EL (cell line): Measurements from ENCODE around the gene FAM180A.
A peak's percentile ranks its signal among the peaks of the same experiment; 100 is the strongest.
"Not testable (repeated sequence)": the region's sequence is repeated elsewhere in the genome, so short reads cannot be mapped to it uniquely, and the experiment has no call there.

Experiments used
- DNase-seq: peaks from one replicate; pipeline ENCODE4 v3.0.0-alpha.2; 2016

Gene FAM180A

DNA sequence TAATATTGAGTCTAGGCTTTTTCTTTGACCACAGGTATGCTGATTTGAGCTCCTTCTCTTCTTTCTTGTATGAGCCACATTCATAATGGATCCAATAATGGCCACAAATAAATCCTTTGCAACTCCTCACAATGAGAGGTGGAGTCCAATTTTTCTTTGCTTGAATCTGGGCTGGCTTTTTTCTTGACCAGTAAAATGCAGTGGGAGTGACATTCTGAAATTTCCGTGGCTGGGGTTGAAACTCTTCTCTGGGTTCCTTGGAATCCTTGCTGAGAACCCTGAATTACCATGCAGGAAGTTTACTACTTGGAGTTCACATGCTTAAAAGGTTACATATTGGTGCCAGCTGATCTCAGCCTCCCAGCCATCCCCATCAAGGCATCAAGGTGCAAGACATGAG, 22.4 kb upstream of the FAM180A start:
- no peak for DNase-seq

DNA sequence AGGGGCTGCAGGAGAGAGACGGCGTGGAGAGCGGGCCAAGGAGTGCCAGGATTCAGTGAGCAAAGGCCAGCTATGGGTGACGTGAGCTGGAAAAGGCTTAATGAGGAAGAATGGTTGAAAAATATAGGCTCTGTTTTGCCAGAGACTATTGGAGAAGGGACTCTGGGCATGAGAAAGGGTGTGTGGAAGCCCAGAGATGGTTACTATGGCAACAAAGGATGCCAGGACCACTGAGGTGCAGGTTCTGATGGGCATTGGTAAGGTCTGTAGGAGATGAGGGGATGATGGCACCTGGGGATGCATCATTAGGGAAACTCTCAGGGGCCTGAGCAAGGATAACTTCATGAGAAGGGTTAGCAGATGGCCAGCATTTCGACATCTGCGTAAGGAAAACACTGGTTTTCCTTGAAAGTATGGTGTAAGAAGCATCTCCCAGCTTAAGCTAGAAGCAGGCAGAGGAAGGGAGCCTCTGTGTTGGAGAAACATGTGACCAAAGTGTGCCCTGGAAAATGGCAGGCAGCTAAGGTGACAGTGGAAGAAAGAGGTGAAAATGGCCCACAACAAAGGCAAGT, 21.6 kb upstream of the FAM180A start:
- no peak for DNase-seq

DNA sequence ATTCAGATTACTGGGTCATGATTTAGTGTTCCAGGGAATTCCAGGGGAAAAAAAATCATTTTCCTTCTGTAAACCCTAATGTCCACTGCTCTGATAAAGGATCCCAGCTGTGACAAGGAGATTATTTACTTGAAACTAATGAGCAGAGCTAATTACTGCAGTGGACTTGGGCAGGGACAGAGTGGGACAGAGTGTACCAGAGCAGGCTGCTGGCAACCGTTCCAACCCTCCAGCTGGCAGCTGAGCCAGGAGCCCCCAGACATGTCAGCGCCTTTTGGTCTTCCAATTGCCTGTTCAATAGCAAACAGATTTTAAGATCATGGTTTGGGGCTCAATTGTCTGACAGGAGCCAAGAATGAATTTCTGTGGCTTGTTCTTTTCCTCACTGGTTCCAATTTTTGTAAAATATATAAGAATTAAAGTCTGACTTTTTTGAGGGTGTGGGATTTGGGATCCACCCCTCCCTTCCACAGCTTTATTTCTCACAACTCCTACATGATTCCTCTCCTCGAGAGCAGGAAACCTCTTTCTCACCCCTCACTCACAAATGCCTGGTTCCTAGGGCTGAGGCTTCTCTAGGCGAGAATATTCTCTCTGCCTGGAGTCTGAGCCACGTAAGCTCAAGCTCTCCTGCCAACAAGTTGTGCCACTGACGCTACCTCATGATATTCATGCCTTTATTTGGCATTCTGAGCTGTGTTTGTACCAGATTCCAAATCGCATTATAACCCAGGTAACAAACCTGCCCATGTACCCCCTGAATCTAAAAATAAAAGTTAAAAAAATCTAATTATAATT, 20.6 kb upstream of the FAM180A start:
- no peak for DNase-seq

DNA sequence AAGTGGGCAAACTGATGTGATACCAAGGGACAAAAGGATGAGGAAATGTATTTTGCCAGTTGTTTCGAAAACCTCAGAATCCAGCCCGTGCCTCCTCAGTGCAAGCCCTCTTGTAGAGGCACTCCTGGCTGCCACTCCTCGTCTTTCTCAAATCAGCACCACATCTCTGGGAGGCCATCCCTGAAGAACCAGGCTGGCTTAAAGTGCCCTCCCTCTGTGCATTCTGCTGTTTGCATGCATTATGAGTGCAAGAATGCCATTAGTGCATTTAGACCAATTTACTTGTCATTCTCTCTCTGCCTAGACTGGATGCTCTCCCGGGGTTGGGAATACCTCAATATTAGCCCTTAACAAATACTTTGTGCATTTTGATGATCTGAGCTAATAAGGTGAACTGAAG, 19.9 kb upstream of the FAM180A start:
- no peak for DNase-seq

DNA sequence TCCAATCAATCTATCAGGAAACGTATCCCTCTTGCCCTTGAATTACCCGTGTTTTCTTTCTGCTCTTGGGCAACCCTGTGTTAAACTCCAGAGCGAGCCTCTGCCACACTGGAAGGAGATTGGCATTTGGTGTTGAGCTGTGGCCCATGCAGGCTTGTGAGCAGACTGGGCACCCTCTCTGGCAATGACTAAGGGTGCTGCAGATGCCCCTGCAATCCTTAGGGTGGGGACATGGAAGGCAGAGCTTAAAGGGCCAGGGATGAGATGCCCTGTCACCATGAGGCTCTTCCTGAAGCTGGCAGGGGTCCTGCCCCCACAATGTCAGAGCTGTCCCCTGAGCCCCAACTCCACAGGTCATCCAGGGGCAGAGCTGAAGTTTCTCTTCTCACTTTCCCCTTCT, 19.5 kb upstream of the FAM180A start:
- DNase-seq, result no peak

DNA sequence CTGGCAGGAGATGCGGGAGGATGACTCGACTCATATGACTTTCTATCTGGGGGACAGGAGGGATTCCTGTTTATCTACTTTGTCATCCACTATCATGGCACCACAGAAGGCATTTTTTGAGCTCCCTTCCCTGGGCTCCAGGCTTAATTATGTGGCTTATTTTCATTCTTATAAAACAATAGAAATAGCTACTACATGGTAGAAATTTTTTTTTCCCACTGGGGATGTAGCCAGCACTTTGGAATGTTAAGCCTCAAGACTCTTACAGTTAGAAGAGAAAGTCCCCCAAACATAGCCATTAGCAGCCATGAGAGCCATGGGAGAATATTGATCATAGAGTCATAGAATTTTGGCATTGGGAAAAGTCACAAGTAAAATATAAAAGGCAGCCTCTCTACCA, 14.6 kb upstream of the FAM180A start:
- peak; percentile 14 for DNase-seq

DNA sequence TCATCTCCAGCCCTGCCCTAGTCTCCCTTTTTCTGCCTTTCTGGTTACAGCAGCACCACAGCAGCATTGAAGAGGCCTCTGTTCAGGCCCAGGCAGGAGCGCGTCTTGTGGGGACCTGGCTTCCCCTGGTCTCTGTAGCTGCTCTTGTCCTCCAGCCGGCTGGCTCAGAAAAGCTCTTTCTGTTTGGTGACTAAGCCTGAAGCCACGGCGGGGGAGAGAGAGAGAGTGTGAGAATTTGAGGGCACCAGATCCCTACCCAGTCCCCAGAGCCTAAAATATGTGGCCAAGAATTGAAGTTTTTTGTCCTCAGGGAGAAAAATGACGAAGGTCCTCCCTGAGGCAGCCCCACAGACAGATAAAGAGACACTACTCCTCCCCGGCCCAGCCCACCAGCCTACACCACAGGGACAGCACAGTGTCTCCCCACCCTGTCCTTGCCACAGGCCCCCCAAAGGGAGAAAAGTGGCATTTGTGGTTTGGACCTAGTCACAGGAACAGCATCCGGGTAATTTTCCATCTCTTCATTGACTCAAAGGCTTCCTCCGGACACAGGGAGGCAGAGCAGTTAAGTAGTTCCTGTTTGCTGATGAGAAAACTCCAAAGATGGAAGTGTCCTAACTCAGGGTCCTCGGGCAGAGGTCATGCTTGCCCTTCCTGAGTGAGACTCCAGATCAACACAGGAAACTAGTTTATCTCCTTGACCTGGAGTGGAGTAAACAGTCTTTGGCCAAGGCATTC, 13.3 kb upstream of the FAM180A start:
- peak; percentile 84 for DNase-seq

DNA sequence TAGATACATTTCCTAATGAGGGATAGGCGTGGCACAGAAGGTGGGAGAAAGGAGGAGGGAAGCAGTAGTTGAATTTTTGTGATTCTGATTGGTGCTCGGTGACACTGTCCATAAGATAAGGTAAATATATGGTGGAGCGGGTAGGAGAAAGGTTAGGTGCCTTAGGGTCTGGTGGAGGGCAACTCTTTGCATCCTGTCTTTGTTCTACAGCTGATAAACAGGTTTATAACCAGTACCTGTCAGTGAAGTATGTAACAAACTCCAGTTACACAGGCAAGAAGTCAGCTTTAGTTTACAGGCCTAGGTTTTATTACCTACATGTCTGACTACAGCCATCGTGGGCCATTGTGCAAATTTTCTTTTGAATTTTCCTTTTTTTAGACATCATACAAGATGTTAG, 10.9 kb upstream of the FAM180A start:
- no peak for DNase-seq

DNA sequence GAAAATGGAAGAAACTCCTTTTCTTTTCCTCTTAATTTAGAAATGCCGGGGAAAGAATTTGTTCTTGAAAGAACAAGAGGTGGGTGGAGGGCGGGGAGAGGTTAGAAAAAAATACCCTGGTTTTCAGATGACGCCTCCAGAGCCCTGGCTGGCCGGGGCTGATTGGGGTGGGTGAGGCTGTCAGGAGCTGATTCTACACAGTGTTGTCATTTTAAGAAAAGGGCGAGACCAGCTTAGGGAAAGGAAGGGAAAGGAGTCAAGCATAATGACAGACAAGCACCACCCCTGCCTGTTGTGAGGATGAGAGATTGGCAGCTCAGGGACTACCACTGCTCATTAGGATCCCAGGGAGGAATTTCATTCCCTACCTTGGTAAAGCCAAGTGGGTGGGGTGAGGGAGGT, 9.9 kb upstream of the FAM180A start:
- DNase-seq, result peak; percentile 54

DNA sequence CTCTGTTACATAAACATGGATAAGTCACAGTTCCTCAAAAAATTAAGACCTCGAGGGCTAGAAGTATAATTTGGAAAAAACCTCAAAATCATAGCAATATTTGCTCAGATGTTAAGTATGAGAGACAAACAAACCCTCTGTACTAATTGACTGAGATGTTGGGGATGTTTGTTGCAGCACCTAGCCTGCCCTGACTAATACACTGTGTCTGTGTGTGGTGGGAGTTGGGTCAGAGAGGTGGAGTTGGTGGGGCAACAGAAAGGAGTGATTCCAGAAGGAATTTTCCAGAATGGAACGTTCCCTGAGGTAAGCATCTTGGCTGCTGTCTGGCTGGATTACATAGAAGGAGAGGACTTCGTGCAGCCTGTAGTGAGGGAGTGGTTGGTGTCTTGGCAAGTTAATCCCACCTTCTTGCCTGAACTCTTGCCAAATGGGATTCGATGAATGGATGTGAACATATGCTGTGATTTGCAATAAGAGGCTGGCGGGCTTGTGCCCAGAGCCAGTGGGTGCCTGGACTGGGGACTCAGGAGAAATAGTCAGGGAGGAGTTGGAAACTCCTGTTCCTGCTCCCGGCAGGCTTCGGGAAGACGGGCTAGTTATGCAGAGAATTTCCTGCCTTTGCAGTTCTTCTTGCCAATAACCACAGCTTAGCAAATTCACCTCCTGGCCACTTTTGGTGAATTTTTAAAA, 9.3 kb upstream of the FAM180A start:
- DNase-seq, result peak; percentile 59

DNA sequence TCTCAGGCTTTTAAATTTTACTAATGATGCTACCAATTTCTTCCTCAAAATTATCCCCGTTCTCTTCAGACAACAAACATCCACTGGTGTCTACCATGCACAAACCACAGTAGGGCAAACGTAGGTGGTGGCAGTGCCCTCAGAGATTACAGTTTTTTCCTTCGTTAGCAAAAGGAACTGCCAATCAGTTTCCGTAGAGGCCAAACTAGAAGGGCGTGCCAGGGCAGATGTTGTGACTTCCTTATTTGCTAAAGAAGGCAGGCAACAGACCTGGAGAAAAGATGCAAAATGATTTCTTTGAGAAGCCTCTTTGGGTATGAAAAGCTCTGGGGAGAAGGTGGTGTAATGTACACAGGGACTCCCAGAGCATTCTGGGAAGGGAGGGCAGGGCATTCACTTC, 7.6 kb upstream of the FAM180A start:
- no peak for DNase-seq

DNA sequence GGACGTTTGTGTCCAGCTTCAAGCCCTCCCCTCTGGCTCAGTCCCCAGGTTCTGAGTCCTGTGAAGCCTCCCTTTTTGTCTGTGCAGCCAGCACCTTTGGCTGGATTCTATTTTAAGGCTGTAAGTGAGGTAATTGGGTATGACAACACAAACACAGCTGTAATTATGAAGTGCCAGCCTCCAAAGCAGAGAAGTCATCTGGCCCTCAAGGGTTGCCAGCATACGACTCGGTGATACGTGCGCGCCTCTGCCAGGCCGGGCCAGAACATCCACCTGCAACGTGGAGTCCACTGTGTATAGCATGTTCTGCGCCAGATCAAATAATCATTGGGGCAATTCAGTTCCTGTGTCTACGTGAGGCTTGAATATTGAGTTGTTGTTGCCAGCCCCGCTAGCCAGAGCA, 6.7 kb upstream of the FAM180A start:
- no peak for DNase-seq

DNA sequence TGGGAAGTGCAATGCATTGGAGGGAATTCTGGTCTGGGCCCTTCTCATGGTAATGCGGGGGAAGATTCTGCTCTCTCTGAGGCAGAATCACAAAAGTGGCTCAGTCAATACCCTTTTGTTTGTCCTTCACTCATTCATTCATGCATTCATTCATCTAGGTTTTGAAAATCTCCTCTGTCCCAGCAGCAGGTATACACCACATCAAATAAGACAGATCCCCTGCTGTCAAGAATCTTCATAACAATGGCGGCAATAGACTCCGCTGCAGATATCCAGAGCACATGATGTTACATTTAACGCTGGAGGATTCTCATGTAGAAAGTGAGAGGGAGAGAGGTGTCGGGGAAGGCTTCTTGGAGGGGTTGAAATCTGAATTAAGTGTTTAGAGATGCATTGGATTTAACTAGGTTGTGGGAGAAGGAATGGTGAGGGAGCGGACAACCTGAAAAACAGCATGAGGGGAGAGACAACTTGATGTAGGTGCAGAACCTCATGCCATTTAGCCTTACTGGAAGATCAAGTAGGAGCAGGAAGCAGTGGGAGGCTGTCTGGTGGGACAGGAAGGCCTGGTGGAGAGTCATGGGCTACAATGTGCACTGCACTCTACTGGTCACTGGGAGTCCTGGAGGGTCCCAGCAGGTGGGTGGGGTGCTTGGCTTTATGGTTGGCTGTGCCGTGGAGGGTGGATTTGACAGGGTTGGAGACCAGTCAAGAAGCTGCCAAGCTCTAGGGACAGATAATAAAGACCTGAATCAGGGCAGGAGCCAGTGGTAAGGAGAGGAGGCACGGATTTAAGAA, 5.2 kb upstream of the FAM180A start:
- DNase-seq, result no peak

DNA sequence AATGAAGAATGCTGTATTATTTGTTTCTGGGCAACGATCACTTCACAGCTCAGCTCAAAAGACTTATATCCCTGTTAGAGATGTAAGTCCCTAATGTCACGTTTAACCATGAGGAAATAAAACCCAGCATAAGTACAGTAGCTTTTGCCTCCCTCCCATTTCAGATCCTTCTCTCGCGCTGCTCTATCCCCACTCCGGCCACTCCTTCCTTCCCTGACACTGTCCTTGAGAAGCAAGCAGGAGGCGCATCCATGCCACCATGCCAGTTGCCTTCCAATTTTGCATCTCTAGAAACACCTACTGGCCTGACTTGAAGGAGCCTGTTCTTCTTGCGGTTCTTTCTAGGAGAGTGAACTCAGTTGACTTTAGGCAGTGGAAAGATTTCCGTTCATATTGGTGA, 1.2 kb downstream of the FAM180A start:
- no peak for DNase-seq

DNA sequence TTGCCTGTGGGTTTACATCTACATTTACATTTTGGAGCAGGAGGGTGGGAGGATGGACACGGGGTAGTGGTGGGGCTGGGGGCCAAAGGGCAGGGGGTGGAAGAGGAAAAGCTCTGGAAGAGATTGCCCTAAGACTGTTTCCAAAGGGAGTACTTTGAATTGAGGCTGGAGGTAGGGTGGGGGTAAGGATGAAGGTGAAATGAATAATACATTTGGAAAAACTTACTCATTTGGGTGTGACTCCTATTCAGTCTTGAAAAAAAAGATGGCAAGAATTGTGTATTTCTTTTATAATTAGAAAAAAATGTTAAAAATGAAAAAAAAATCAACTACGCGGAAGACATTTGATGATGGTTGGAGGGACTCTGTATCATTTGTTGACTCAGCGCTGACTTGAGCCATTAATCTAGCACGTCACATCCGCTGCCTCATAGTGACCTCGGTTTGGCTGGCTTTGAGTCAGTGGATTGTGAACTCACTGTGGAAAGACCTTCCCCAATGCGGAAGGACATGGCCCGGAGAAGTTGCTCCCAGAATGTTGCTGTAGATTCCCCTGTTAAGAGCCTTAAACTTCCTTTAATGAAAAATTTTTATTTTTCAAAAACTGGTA, 2.8 kb downstream of the FAM180A start:
- DNase-seq, result peak; percentile 96

DNA sequence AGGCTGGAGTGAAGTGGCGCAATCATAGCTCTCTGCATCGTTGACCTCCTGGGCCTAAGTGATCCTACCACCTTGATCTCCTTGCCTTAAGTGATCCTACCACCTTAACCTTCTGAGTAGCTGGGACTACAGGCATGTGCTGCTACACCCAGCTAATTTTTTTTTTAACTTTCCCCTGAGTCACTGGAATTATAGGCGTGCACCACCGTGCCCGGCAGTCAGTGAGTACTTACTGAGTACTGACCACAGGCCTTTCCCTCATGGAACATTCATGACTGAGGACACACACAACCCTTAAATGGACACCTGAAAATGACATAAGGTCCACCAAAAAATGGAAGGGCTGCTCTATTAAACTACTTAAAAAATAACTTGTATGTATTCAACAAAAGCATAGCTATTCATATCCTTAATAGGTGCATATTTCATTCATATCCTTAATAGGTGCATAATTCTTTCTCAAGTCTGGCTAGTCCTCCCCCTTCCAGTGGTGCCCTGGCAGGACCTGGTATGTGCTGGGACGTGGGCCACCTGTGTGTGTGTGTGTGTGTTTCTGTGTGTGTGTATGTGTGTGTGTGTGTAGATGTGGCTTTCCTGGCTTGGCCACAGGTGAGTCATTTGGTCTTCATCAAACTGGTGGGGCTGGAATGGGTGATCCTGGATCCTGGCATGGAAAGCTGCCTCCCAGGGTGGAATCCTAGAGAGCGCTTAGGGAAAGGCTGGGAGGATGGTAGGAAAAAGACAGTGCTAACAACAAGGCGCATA, 3.5 kb downstream of the FAM180A start:
- peak; percentile 83 for DNase-seq

DNA sequence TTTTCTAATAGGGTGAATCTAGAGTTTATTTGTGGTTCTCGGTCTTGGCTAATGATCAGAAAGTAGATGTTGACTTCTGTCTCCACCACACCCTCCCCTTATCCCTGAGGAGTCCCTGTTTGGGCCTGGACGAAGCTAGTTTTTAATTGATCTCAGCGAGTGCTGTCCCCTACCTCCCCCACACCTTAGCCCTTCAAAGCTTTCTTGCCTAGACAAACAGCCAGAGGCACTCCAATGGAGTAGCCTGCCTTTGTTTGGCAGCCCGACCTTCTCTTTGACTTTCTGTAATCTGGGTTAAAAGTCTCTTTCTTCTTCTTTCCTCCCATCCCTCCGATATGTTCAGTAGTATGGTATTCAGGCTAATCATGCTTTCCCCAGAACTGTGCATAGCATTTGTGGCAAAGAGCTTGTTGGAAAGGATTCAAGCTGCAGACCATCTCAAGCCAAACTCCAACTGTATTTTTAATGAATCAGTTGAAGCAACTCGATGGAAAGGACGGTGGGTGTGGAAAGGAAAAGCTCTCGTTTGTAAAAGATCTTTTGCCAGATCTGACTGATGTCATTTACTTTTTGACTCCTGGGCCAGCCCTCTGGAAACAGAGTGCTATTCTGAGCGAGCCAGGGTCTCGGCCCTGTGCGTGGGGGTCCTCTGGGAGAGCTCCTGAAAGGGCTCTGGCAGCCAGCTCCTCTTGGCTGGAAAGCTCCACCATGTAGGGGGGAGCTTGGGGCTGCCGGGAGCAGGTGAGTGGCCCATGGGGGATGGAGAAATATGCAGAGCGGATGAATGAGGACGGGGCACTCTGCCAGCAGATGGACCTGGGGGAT, 4.5 kb downstream of the FAM180A start:
- peak; percentile 22 for DNase-seq

DNA sequence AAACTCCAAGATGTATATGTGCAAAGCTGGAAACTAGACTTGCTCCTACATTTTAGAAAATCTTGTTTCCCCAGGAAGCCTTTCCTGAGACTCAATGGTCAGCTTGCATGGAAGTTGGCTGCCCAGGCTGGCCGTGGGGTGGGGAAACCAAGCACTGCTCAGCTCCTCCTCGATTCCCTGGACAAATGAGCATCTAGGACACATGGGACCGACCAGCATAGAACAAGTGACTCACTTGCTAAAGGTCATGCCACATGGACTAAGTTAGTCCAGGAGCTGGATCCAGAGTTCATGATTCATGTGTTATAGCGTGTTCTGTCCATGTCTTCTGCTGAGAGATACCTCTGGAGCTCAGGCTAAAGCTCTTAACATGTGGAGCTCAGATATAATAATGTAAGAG, 6.2 kb downstream of the FAM180A start:
- DNase-seq, result no peak

DNA sequence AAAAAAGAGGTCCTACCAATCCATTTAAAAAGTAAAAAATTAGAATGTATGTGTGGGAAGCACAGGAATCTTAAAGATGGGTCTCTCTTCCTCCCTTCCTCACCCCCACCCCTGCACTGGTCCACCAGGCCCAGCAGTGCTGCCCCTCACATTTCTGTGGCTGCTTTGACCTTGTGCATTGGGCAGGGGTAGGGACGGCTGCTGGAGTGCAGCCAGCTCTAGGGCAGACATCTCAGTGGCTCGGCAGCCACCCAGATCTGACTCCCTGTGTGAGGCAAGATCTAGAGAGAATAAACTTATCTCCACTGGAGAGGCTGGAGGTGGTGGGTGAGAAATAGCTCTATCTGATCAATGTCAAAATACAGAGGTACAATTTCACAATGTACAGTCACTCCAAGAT, 6.7 kb downstream of the FAM180A start:
- DNase-seq, result no peak

DNA sequence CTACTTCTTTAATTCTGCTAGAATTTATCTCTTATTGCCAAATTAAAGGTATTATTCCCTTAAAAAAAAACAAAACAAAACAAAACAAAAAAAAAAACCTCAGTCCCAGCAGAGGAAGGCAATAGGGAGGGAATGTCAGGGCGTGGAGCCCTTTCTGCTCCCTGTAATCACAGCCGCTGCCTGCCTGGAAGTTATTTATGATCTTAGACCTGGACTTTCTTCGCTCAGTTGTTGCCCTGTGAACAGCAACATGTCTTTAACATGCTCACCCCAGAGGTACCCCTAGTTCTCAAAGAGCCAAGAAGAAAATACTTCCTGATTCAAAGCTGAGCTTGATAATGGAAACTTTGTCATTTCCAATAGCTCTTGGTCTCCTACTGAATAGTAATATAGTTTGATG, 7.7 kb downstream of the FAM180A start:
- DNase-seq, result no peak

DNA sequence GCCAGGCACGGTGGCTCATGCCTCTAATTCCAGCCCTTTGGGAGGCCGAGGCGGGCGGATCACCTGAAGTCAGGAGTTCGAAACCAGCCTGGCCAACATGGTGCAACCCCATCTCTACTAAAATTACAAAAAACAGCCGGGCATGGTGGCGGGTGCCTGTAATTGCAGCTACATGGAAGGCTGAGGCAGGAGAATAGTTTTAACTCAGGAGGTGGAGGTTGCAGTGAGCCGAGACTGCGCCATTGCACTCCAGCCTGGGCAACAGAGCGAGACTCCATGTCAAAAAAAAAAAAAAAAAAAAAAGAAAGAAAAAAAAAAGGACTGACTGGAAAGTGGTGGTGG, 11.3 kb downstream of the FAM180A start:
- DNase-seq, result not testable (repeated sequence)
